ENCODE measurements around the gene RIOK1.

- TF ChIP-seq, protein P1, sequence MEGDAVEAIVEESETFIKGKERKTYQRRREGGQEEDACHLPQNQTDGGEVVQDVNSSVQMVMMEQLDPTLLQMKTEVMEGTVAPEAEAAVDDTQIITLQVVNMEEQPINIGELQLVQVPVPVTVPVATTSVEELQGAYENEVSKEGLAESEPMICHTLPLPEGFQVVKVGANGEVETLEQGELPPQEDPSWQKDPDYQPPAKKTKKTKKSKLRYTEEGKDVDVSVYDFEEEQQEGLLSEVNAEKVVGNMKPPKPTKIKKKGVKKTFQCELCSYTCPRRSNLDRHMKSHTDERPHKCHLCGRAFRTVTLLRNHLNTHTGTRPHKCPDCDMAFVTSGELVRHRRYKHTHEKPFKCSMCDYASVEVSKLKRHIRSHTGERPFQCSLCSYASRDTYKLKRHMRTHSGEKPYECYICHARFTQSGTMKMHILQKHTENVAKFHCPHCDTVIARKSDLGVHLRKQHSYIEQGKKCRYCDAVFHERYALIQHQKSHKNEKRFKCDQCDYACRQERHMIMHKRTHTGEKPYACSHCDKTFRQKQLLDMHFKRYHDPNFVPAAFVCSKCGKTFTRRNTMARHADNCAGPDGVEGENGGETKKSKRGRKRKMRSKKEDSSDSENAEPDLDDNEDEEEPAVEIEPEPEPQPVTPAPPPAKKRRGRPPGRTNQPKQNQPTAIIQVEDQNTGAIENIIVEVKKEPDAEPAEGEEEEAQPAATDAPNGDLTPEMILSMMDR (conservative IDR thresholded peaks at IDR 0.05; ENCODE audit: low read length): no peak
- TF ChIP-seq EZH2phosphoT487 (IDR thresholded peaks at IDR 0.05; ENCODE audit: borderline replicate concordance): no peak
Measured at GRCh38 chr6:7389162-7389450, 502 bp upstream of the RIOK1 start.
